Cardiac fibroblast (primary cell): ENCODE results near the gene TENT5C.

ENCODE experiments used
- DNase-seq, 2 donors: peaks; one replicate each; pipeline versions ENCODE4 v3.0.0 to v3.0.0-alpha.2; 2010; ENCODE audit warnings: low read depth in 2 of 2
- H3K4me3 ChIP-seq, 2 donors: replicated peaks in 1 of 2; 1 replicate in 1 of 2; 2 replicates in 1 of 2; pipeline ENCODE4 v1.5.1; 2011; ENCODE audit warnings: low read depth in 2 of 2, low read length in 2 of 2, mild to moderate bottlenecking in 2 of 2, moderate library complexity in 1 of 2
- CTCF ChIP-seq: IDR thresholded peaks from one replicate; pipeline ENCODE4 v1.5.1; 2011; ENCODE audit warnings: low read depth, mild to moderate bottlenecking, low read length, inconsistent platforms

TENT5C gene

GRCh38 chr1:117633068-117633345, 27.2 kb downstream of the TENT5C start:
- DNase-seq, result no peak
- no peak overlapping the region for H3K4me3 ChIP-seq
- TF ChIP-seq CTCF, result no peak

- TF ChIP-seq CTCF, result no peak
- no peak for DNase-seq
- no peak overlapping the region for H3K4me3 ChIP-seq
Measured at GRCh38 chr1:117633423-117633822, 27.6 kb downstream of the TENT5C start.

GRCh38 chr1:117633936-117634335, 28.1 kb downstream of the TENT5C start:
- DNase-seq, result no peak

GRCh38 chr1:117634631-117635030, 28.8 kb downstream of the TENT5C start:
- H3K4me3 ChIP-seq, result no peak overlapping the region
- no peak for DNase-seq
- TF ChIP-seq CTCF, result no peak

More at GRCh38 chr1:117633936-117634335, 28.1 kb downstream of the TENT5C start:
- no peak overlapping the region for H3K4me3 ChIP-seq
- TF ChIP-seq CTCF, result no peak

GRCh38 chr1:117635805-117636204, 30.0 kb downstream of the TENT5C start:
- DNase-seq, result no peak
- no peak for TF ChIP-seq CTCF
- H3K4me3 ChIP-seq, result no peak overlapping the region

GRCh38 chr1:117636637-117637425, 31.0 kb downstream of the TENT5C start:
- no peak overlapping the region for H3K4me3 ChIP-seq
- TF ChIP-seq CTCF, result no peak
- no peak for DNase-seq

GRCh38 chr1:117638141-117638540, 32.3 kb downstream of the TENT5C start:
- no peak for TF ChIP-seq CTCF
- H3K4me3 ChIP-seq, result no peak overlapping the region
- no peak for DNase-seq
